ENCODE data around the gene TGFBR3. TPM values are rescaled to one million over a fixed set of nuclear protein-coding genes. Genes with fewer than 3 reads are reported as not detected.

Gene TGFBR3
- total RNA-seq, 1 donor from 2014 or later: 7.4 TPM

DNA sequence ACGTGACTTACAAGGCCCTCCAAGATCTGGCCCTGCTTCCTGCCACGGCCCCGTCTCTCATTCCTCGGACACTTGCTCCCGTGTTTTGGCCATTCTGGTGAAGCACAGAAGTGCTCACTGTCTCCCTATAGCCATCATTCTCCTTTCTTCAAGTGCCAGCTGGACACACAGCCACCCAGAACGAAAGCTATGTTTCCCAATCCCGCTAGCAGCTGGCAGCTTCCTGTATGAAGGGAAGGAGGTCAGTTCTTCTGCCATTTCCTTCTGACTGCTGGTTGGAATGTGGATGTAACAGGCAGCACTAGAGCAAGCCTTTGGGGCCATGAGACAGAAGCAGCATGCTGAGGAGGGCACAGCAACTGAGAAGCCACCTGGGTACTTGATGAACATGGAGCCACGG, 82.8 kb downstream of the TGFBR3 start:
- peaks cover 51% of the 10 kb centered on the region for H3K4me1 Mint-ChIP-seq
- peak overlapping the region; percentile 95 for H3K27ac Mint-ChIP-seq
- intact Hi-C loops (cut with micrococcal nuclease): loop anchor here (5.0 kb wide), 5 partner anchors 106 to 669 kb away; partner anchors contain the start of gene CDC7

DNA sequence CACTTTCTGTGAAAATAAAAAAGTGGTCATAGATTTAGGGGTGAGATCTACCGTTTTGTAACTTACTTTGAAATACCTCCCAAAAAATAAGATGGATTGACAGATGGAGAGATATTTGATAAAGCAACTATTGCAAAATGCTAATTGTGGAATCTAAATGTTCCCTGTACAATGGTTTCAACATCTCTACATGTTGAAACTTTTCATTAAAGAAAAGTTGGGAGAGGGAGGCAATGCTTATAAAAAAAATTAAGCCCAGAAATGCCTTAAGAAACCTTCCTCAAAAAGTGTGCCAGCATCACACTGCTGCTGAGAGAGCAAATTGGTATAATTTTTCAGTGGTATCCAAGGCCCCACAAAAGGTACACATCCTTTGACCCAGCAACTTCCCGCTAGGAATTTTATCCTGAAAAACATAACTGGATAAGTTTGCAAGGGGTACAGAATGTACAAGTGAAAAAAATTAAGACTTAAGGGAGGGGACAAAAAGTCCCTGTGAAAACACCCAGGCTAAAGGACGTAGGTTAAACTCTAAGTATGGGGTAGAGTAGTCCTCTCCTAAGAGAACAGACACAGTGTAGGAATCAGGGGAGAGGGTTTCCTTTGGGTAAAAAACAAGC, 84.3 kb downstream of the TGFBR3 start:
- Mint-ChIP-seq H3K27me3 (peaks cover 16% of the 10 kb centered on the region), H3K4me1 (peaks cover 51% of the 10 kb centered on the region), H3K27ac (no peak overlapping the region), H3K36me3 (ENCODE audit: low read depth) (peaks cover 12% of the 10 kb centered on the region), H3K9me3 (peaks cover 5% of the 10 kb centered on the region), H3K4me3 (no peak overlapping the region)
- DNase-seq: no peak
- intact Hi-C loops (cut with micrococcal nuclease): loop anchor here (5.0 kb wide), 5 partner anchors 104 to 671 kb away; partner anchors contain the start of gene CDC7

More for the DNA sequence above, 82.8 kb downstream of the TGFBR3 start:
- DNase-seq: peak; percentile 64
- peaks cover 10% of the 10 kb centered on the region for H3K36me3 Mint-ChIP-seq (ENCODE audit: low read depth)
- H3K27me3 Mint-ChIP-seq: peaks cover 15% of the 10 kb centered on the region
- H3K9me3 Mint-ChIP-seq: peaks cover 10% of the 10 kb centered on the region
- peak overlapping the region; percentile 42 for H3K4me3 Mint-ChIP-seq

DNA sequence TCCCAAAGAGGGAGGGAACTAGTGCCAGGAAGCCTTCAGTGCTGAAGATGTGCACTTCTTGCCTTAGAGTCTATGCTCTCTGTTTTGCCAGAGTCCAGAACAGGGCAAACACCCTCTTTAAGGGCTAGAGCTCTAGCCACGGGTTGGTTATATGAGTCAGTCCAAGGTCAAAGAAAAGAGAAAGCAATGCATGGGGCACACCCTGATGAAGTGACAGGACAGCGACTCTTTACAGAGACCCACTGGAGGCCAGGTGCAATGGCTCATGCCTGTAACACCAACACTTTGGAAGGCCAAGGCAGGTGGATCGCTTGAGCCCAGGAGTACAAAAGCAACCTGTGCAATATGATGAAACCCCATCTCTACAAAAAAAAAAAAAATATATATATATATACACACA, 86.1 kb downstream of the TGFBR3 start:
- peaks cover 46% of the 10 kb centered on the region for H3K4me1 Mint-ChIP-seq
- H3K27ac Mint-ChIP-seq: no peak overlapping the region
- peaks cover 20% of the 10 kb centered on the region for H3K36me3 Mint-ChIP-seq (ENCODE audit: low read depth)
- intact Hi-C loops (cut with micrococcal nuclease): loop anchor here (5.0 kb wide), 5 partner anchors 103 to 672 kb away; partner anchors contain the start of gene CDC7
- no peak for DNase-seq
- peaks cover 11% of the 10 kb centered on the region for H3K27me3 Mint-ChIP-seq
- H3K4me3 Mint-ChIP-seq: no peak overlapping the region
- H3K9me3 Mint-ChIP-seq: peaks cover 5% of the 10 kb centered on the region

DNA sequence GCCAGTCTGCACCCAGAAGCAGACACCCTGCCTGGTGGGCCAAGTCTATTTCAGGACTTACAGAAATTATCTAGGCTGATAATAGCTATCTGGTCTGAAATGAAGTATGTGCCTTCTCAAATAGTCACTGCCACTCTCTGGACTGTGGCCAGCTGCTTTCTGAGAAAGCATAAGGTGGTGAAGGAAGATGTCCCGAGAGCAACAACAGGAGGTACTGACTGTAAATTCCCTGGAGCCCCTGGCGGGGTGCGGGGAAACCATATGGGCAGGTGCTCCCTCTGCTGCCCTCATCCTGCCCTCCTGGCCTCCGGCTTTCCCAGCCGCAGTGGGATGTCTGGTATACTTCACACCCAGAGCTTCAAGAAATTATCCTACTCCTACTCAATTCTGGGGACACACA, 86.8 kb downstream of the TGFBR3 start:
- no peak for DNase-seq
- Mint-ChIP-seq H3K9me3 (peaks cover 5% of the 10 kb centered on the region), H3K4me3 (no peak overlapping the region), H3K27me3 (peaks cover 11% of the 10 kb centered on the region), H3K27ac (no peak overlapping the region), H3K36me3 (ENCODE audit: low read depth) (peaks cover 23% of the 10 kb centered on the region), H3K4me1 (peaks cover 39% of the 10 kb centered on the region)
- intact Hi-C loops (cut with micrococcal nuclease): no loop called here

DNA sequence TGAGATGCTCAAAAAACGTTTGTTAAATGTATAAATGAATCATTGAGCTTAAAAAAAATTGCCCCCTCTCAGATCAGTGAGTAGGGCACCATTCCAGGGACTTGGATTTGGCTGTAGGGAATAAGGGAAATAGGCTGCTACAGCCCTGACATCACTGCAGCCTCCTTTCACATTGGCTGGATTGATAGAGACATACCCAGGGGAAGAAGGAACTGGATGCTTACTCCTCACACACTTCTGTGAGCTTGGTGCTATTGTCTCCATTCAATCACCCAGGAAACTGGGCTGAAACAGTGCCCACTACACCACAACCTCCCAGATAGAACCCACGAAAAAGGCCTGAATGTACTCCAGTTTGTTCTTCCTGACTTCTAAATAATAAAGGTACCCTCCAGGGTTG, 87.2 kb downstream of the TGFBR3 start:
- H3K27me3 Mint-ChIP-seq: peaks cover 11% of the 10 kb centered on the region
- intact Hi-C loops (cut with micrococcal nuclease): no loop called here
- peaks cover 23% of the 10 kb centered on the region for H3K36me3 Mint-ChIP-seq (ENCODE audit: low read depth)
- DNase-seq: no peak
- H3K27ac Mint-ChIP-seq: no peak overlapping the region
- peaks cover 5% of the 10 kb centered on the region for H3K9me3 Mint-ChIP-seq
- H3K4me3 Mint-ChIP-seq: no peak overlapping the region
- peaks cover 35% of the 10 kb centered on the region for H3K4me1 Mint-ChIP-seq

DNA sequence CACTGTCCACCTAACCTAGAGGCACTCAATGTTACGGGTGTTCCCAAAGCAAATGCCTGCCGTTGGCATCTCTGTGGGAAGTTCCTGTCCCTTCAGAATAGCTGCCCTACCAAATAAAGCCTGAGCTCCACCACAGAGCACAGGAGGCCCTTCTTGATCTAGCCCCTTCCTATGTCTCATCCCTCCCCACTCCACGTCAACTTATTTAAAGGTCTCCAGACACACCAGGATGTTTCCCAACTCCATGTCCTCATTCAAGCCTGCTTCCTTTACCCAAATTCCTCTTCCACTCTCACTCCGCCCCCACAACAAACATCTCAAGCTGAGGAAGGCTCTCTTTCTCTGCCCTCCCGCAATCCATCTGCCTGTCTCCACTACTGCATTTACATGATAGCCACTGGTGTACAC, 87.7 kb downstream of the TGFBR3 start:
- DNase-seq: no peak
- peaks cover 11% of the 10 kb centered on the region for H3K27me3 Mint-ChIP-seq
- H3K4me1 Mint-ChIP-seq: peaks cover 32% of the 10 kb centered on the region
- intact Hi-C loops (cut with micrococcal nuclease): no loop called here
- no peak overlapping the region for H3K27ac Mint-ChIP-seq
- peaks cover 5% of the 10 kb centered on the region for H3K9me3 Mint-ChIP-seq
- no peak overlapping the region for H3K4me3 Mint-ChIP-seq
- peaks cover 23% of the 10 kb centered on the region for H3K36me3 Mint-ChIP-seq (ENCODE audit: low read depth)

DNA sequence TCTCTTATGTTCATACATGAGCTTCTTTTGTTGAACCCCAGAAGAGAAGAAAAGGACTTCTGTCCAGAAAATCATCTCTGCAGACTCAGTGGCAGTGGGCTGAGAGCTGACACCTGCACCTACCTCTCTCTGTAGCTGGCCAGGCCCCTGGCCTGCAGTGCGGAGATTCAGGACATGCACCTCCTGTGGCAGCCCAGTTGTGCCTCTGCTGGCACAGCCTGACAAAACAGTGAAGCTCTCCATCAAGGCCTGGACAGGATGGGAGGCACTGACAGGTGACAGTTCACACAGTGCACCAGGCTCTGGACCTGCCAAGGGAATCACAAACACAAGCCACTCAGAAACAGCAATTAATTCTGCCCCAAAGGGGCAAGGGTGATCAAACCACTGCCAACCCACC, 88.8 kb downstream of the TGFBR3 start:
- peaks cover 8% of the 10 kb centered on the region for H3K27me3 Mint-ChIP-seq
- intact Hi-C loops (cut with micrococcal nuclease): no loop called here
- peaks cover 22% of the 10 kb centered on the region for H3K36me3 Mint-ChIP-seq (ENCODE audit: low read depth)
- no peak for DNase-seq
- H3K4me3 Mint-ChIP-seq: no peak overlapping the region
- no peaks in the 10 kb centered on the region for H3K9me3 Mint-ChIP-seq
- no peak overlapping the region for H3K27ac Mint-ChIP-seq
- H3K4me1 Mint-ChIP-seq: peaks cover 29% of the 10 kb centered on the region

DNA sequence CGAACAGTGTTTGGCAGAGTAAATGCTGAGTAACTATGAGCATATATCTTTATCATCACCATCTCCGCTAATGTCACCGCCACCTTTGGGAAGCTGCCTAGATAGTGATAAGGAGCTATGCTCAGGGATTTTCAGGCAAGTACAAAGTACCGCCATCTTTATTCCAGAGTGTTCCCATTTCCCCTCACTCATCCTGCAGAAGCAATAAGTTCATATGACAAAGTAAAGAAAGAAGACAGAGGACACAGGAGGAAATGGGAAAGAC, 89.6 kb downstream of the TGFBR3 start:
- no peak for DNase-seq
- Mint-ChIP-seq H3K4me3 (no peak overlapping the region), H3K27ac (no peak overlapping the region), H3K36me3 (ENCODE audit: low read depth) (peaks cover 20% of the 10 kb centered on the region), H3K27me3 (peaks cover 8% of the 10 kb centered on the region), H3K4me1 (peaks cover 34% of the 10 kb centered on the region), H3K9me3 (no peaks in the 10 kb centered on the region)
- intact Hi-C loops (cut with micrococcal nuclease): no loop called here

DNA sequence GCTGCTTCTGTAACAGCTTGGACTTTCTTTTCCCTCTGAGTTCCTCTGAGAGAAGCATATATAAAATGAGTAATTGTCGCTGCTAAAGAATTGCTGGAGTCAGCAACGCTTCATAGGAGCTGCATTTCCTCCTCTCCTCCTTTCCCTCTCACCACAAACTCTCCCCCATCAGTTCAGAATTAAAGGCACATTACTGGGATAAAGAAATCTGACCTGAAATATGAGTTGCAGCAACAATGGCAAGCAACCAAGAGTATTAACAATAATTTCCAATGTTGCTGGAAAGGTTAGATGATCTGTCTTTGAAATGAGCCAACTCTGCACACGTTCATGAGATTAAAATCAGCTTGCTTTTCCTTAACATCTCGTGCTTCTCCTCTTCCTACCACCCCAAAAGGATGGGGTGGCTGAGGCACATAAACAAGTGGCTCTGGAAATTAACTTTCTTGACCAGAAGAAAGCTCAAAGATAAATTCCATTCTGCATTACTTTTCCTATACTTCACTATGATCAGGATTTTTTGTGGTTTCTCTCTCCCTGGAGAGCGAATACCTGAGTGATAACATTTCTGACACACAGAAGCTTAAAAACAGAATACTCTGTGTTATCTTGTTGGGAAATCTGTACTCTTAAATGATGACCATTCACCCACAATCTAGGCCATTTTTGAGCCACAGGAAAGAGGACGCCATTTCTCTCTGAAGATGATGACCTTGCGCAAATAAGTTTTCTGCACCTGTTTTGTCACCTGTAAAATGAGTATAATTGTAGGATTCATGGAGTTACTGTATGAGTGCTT, 90.2 kb downstream of the TGFBR3 start:
- Mint-ChIP-seq H3K4me3 (no peak overlapping the region), H3K4me1 (peaks cover 40% of the 10 kb centered on the region), H3K9me3 (no peaks in the 10 kb centered on the region), H3K27ac (no peak overlapping the region), H3K27me3 (peaks cover 8% of the 10 kb centered on the region), H3K36me3 (ENCODE audit: low read depth) (peaks cover 20% of the 10 kb centered on the region)
- DNase-seq: no peak
- intact Hi-C loops (cut with micrococcal nuclease): no loop called here

DNA sequence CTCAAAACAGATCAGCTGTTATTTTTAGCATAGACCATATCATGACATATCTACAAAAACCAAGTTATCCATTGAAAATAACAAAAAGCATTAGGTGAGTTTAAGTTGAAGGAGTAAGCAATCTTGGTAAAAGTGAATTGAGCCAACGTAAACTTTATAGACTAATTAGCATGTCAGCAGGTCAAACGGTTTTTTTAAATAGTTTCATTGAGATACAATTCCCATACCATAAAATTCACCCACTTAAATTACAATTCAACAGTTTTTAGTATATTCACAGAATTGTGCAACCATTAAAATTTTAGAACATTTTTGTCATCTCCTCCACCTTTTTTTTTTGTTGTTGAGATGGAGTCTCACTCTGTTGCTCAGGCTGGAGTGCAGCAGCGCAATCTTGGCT, 92.1 kb downstream of the TGFBR3 start:
- H3K27me3 Mint-ChIP-seq: peaks cover 8% of the 10 kb centered on the region
- DNase-seq: no peak
- no peak overlapping the region for H3K27ac Mint-ChIP-seq
- intact Hi-C loops (cut with micrococcal nuclease): no loop called here
- no peaks in the 10 kb centered on the region for H3K9me3 Mint-ChIP-seq
- peaks cover 37% of the 10 kb centered on the region for H3K4me1 Mint-ChIP-seq
- no peak overlapping the region for H3K4me3 Mint-ChIP-seq
- H3K36me3 Mint-ChIP-seq (ENCODE audit: low read depth): peaks cover 17% of the 10 kb centered on the region

DNA sequence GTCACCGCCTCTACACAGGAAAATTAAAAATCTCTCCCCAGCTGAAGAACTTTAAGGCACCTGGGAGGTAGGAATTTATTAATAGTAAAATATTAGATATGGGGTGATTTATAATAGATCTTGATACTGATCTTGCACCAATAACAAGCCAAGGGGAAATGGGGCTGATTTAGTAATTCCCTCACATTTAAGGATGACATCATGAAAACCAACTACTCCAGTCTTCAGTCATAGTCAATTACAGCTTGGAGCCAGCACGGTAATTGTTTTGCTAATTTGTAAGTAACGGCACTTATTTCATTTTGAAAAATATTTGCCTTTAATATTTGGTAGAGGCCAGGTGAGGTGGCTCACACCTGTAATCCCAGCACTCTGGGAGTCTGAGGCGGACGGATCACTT, 92.8 kb downstream of the TGFBR3 start:
- peaks cover 31% of the 10 kb centered on the region for H3K4me1 Mint-ChIP-seq
- DNase-seq: no peak
- no peaks in the 10 kb centered on the region for H3K9me3 Mint-ChIP-seq
- H3K27me3 Mint-ChIP-seq: peaks cover 5% of the 10 kb centered on the region
- H3K36me3 Mint-ChIP-seq (ENCODE audit: low read depth): peaks cover 15% of the 10 kb centered on the region
- intact Hi-C loops (cut with micrococcal nuclease): no loop called here
- H3K27ac Mint-ChIP-seq: no peak overlapping the region
- no peak overlapping the region for H3K4me3 Mint-ChIP-seq

DNA sequence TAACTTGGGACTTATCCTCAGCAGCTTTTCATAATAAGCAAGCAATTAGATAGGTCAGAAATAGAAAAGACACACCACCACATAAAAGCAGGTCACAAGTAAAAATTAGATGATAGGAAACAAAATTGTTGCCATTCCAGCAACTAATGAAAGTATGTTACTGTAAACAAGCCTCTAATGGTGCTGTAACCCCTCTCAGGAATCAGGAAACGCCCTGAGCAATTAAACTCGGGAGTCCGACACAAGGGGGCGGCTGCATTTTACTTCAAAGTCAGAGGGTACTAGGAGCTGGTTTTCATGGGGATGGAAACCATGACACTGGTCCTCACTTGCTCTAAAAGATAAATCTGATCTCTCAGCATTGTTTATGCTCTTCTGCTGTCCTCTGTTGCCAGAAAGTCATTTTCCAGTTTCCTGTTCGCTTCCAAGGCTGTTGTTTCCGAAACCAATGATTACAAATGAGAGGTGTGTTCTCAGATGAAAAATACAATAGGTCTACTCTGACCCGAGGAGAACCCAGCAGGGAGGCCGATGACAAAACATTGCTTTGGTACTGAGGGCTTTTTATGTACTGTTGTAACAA, 93.4 kb downstream of the TGFBR3 start:
- DNase-seq: no peak
- Mint-ChIP-seq H3K9me3 (no peaks in the 10 kb centered on the region), H3K27me3 (peaks cover 2% of the 10 kb centered on the region), H3K36me3 (ENCODE audit: low read depth) (peaks cover 13% of the 10 kb centered on the region), H3K4me1 (peaks cover 33% of the 10 kb centered on the region), H3K4me3 (no peak overlapping the region), H3K27ac (no peak overlapping the region)
- intact Hi-C loops (cut with micrococcal nuclease): no loop called here

DNA sequence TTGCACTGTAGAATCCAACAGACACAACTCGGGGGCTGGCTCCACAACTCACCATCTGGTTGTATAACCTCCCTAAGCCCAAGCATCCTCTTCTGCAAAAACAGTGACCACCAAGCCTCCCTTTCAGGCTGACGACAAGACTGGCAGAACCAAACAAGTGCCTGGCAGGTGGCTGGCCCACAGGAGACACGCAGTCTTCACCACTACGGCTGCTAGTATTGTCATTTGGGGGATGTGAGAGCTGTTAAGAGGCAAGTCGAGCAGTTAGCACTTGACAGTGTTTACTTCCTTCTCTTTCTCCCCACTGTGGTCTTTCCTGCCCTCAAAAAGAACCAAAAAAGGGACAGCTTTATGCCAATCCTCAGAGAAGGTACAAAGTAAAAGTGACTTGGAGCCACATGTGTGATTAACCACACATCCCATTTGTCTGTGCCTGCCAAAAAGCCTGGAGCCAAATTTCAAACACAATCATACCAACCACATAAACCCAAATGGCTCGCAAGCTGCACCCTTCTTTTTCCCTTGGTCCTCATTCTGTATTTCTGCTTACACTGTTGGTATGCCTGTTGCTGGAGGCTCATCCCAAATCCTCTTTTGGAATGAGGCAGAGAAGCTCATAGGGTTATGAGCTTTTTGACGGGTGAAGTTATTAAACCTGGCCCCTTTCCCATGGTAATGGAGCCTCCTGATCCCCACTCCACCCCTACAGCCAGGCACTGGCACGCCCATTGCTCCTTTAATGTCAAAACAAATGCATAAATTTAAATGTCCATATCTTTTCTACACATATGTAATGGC, 94.1 kb downstream of the TGFBR3 start:
- Mint-ChIP-seq H3K36me3 (ENCODE audit: low read depth) (peaks cover 13% of the 10 kb centered on the region), H3K9me3 (no peaks in the 10 kb centered on the region), H3K27me3 (peaks cover 2% of the 10 kb centered on the region), H3K4me1 (peaks cover 33% of the 10 kb centered on the region), H3K27ac (no peak overlapping the region), H3K4me3 (no peak overlapping the region)
- intact Hi-C loops (cut with micrococcal nuclease): no loop called here
- DNase-seq: no peak

DNA sequence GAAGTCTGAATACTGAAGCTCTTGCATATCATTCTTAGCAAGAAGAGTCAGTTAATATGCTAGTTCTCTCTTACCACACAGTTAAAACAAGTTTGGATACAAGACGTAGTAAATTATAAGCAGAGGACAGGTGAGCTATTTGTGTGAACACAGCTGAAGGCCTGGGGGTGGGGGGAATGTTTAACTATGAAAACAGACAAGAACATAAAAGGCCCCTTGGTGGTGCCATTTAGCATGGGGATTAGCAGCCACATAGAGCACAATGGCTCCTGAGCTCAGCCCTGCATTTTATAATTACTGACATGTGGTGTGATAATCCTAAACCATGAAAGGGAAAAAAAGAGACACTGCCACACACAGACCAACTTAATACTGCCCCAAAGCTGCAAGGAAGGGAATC, 94.8 kb downstream of the TGFBR3 start:
- DNase-seq: no peak
- H3K36me3 Mint-ChIP-seq (ENCODE audit: low read depth): peaks cover 11% of the 10 kb centered on the region
- H3K27me3 Mint-ChIP-seq: peaks cover 2% of the 10 kb centered on the region
- H3K4me1 Mint-ChIP-seq: peaks cover 30% of the 10 kb centered on the region
- H3K27ac Mint-ChIP-seq: no peak overlapping the region
- H3K9me3 Mint-ChIP-seq: no peaks in the 10 kb centered on the region
- H3K4me3 Mint-ChIP-seq: no peak overlapping the region
- intact Hi-C loops (cut with micrococcal nuclease): no loop called here
